Measurements from ENCODE around the gene P2RX5. TPM values are rescaled to one million over a fixed set of nuclear protein-coding genes. Genes with fewer than 3 reads are reported as not detected.

P2RX5 gene
- total and polyA plus RNA-seq, 10 of the 15 experiments (the other 5 are each of a cell fraction or from before 2014, with no cell fraction given): 6.9 to 28.8 (median 19.5) TPM

DNA sequence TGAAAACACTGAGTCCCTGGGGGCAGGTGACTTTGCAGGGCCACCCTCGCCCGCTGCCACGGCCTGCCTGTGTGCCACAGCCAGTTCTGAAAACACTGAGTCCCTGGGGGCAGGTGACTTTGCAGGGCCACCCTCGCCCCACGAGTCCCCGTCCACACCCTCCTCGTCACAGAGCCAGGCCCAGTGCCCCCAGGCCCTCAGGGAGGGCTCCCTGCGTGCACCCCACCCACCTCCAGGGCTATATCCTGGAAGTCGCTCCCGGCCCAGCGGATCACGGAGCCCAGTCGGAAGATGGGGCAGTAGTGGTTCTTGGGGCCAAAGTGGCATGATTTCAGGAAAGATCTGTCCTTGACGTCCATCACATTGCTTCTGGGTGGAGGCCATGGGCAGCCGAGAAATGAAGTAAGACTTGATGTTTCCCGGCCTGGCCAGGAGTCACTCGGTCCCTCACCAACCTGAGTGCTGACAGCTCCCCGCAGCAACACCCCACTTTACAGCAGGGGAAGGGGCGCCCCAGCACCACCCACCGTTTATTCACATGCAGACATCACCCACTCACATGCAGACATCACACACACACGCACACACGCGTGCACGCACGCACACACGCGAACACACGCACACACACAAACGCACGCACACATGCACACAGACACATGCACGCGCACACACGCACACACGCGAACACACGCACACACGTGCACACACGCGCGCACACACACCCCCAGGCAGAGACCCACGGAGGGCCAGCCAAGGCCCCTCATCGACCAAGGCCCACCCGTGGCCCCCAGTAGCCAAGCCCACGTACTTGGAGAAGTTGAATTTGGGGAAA is 6.5 kb downstream of the P2RX5 start (continued):
- TF ChIP-seq, protein P1, sequence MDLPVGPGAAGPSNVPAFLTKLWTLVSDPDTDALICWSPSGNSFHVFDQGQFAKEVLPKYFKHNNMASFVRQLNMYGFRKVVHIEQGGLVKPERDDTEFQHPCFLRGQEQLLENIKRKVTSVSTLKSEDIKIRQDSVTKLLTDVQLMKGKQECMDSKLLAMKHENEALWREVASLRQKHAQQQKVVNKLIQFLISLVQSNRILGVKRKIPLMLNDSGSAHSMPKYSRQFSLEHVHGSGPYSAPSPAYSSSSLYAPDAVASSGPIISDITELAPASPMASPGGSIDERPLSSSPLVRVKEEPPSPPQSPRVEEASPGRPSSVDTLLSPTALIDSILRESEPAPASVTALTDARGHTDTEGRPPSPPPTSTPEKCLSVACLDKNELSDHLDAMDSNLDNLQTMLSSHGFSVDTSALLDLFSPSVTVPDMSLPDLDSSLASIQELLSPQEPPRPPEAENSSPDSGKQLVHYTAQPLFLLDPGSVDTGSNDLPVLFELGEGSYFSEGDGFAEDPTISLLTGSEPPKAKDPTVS (IDR thresholded peaks at IDR 0.05; ENCODE audit: low read depth, low read length): no peak
- TF ChIP-seq IKZF2 (IDR thresholded peaks at IDR 0.05) (no peak), FOXM1 (IDR thresholded peaks at IDR 0.05; ENCODE audit: low read depth, low read length) (no peak), ZNF24 (IDR thresholded peaks at IDR 0.05) (no peak), MTA3 (IDR thresholded peaks at IDR 0.05; ENCODE audit: borderline replicate concordance, low read length) (no peak), HDGF (IDR thresholded peaks at IDR 0.05) (0 out of 2 replicates have a peak, but pooled peaks have one; percentile 48), RFX5 (IDR thresholded peaks at IDR 0.05; ENCODE audit: low read depth, low read length) (no peak), POLR2A (IDR thresholded peaks at IDR 0.05; ENCODE audit: low read depth, low read length) (peak; percentile 58), JUNB (IDR thresholded peaks at IDR 0.05) (no peak), NR2F1 (conservative IDR thresholded peaks at IDR 0.05) (no peak), SMARCA5 (IDR thresholded peaks at IDR 0.05) (no peak)
- TF ChIP-seq, protein P2, sequence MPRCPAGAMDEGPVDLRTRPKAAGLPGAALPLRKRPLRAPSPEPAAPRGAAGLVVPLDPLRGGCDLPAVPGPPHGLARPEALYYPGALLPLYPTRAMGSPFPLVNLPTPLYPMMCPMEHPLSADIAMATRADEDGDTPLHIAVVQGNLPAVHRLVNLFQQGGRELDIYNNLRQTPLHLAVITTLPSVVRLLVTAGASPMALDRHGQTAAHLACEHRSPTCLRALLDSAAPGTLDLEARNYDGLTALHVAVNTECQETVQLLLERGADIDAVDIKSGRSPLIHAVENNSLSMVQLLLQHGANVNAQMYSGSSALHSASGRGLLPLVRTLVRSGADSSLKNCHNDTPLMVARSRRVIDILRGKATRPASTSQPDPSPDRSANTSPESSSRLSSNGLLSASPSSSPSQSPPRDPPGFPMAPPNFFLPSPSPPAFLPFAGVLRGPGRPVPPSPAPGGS (IDR thresholded peaks at IDR 0.05; ENCODE audit: borderline replicate concordance, insufficient read depth, low read depth, low read length, poor library complexity, severe bottlenecking): peak; percentile 99
- TF ChIP-seq, protein P3, sequence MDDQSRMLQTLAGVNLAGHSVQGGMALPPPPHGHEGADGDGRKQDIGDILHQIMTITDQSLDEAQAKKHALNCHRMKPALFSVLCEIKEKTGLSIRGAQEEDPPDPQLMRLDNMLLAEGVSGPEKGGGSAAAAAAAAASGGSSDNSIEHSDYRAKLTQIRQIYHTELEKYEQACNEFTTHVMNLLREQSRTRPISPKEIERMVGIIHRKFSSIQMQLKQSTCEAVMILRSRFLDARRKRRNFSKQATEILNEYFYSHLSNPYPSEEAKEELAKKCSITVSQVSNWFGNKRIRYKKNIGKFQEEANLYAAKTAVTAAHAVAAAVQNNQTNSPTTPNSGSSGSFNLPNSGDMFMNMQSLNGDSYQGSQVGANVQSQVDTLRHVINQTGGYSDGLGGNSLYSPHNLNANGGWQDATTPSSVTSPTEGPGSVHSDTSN (IDR thresholded peaks at IDR 0.05; ENCODE audit: insufficient replicate concordance, low read depth, low read length): peak; percentile 60
- TF ChIP-seq, protein P4, sequence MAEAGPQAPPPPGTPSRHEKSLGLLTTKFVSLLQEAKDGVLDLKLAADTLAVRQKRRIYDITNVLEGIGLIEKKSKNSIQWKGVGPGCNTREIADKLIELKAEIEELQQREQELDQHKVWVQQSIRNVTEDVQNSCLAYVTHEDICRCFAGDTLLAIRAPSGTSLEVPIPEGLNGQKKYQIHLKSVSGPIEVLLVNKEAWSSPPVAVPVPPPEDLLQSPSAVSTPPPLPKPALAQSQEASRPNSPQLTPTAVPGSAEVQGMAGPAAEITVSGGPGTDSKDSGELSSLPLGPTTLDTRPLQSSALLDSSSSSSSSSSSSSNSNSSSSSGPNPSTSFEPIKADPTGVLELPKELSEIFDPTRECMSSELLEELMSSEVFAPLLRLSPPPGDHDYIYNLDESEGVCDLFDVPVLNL (IDR thresholded peaks at IDR 0.05; ENCODE audit: low read depth, low read length): no peak
